GM18502 (cell line): ENCODE results near the gene SLC6A9.

Experiments used
- ATAC-seq: cut with Tn5 transposase; IDR thresholded peaks from one replicate; pipeline ENCODE4 v1.9.1; 2021; ENCODE audit warnings: mild to moderate bottlenecking; ENCODE audit not compliant: unreplicated experiment, poor library complexity

The SLC6A9 gene

GRCh38 chr1:43990271-43991199 lies 40.7 kb downstream of the SLC6A9 start:
- no peak for ATAC-seq

- no peak for ATAC-seq
Measured at GRCh38 chr1:43987159-43987902, 43.9 kb downstream of the SLC6A9 start.

GRCh38 chr1:43986712-43987111 lies 44.5 kb downstream of the SLC6A9 start:
- no peak for ATAC-seq

- no peak for ATAC-seq
Measured at GRCh38 chr1:43985984-43986595, 45.2 kb downstream of the SLC6A9 start.

- ATAC-seq, result no peak
Measured at GRCh38 chr1:43984855-43985254, 46.4 kb downstream of the SLC6A9 start.

GRCh38 chr1:43983253-43983899 lies 47.9 kb downstream of the SLC6A9 start:
- no peak for ATAC-seq

GRCh38 chr1:43982808-43983207 lies 48.5 kb downstream of the SLC6A9 start:
- ATAC-seq, result no peak

GRCh38 chr1:43982241-43982640 lies 49.0 kb downstream of the SLC6A9 start:
- no peak for ATAC-seq

GRCh38 chr1:43981636-43982035 lies 49.6 kb downstream of the SLC6A9 start:
- no peak for ATAC-seq

GRCh38 chr1:43981135-43981491 lies 50.1 kb downstream of the SLC6A9 start:
- no peak for ATAC-seq

GRCh38 chr1:43980255-43981134 lies 50.8 kb downstream of the SLC6A9 start:
- no peak for ATAC-seq

GRCh38 chr1:43979528-43980254 lies 51.6 kb downstream of the SLC6A9 start:
- no peak for ATAC-seq

GRCh38 chr1:43979261-43979527 lies 52.1 kb downstream of the SLC6A9 start:
- ATAC-seq, result no peak

- ATAC-seq, result no peak
Measured at GRCh38 chr1:43978551-43979260, 52.6 kb downstream of the SLC6A9 start, which contains the start of gene B4GALT2. Gene B4GALT2, plus strand, starts transcription at chr1:43979210. Its CDS starts 1,951 bp downstream, at chr1:43981161.

GRCh38 chr1:43978264-43978550 lies 53.1 kb downstream of the SLC6A9 start:
- no peak for ATAC-seq

GRCh38 chr1:43977376-43978263 lies 53.6 kb downstream of the SLC6A9 start:
- no peak for ATAC-seq

- no peak for ATAC-seq
Measured at GRCh38 chr1:43976890-43977289, 54.4 kb downstream of the SLC6A9 start.

GRCh38 chr1:43976045-43976444 lies 55.2 kb downstream of the SLC6A9 start:
- no peak for ATAC-seq
